DND-41 (cell line): ENCODE data around the gene SLC22A7.
A peak's percentile ranks its signal among the peaks of the same experiment; 100 is the strongest.

Source experiments
- ATAC-seq: fragments of 200-7000 bp; cut with Tn5 transposase; 3 replicates; pipeline ENCODE4 v1.9.1; 2021; ENCODE audit warnings: low read depth; ENCODE audit not compliant: insufficient read depth
- DNase-seq: peaks from one replicate; pipeline ENCODE4 v3.0.0-alpha.2; 2020
- H2AFZ ChIP-seq: 2 replicates; pipeline ENCODE4 v1.6.0; 2012; ENCODE audit warnings: low read depth, low read length
- H3K27ac ChIP-seq: 2 replicates; pipeline ENCODE4 v1.5.1; 2012; ENCODE audit warnings: low read length, inconsistent platforms
- H3K27me3 ChIP-seq: fragments of 200-600 bp; sonication (generic); 2 replicates; pipeline ENCODE4 v1.6.0; 2012; ENCODE audit warnings: low read length, mild to moderate bottlenecking, inconsistent platforms; ENCODE audit not compliant: insufficient read depth, poor library complexity
- H3K36me3 ChIP-seq: 2 replicates; pipeline ENCODE4 v1.5.1; 2012; ENCODE audit warnings: low read length, inconsistent platforms; ENCODE audit not compliant: insufficient read depth
- H3K4me1 ChIP-seq: 2 replicates; pipeline ENCODE4 v1.5.1; 2012; ENCODE audit warnings: mild to moderate bottlenecking, low read length; ENCODE audit not compliant: insufficient read depth
- H3K4me2 ChIP-seq: 2 replicates; pipeline ENCODE4 v1.6.0; 2012; ENCODE audit warnings: mild to moderate bottlenecking, moderate library complexity, low read length, inconsistent platforms; ENCODE audit not compliant: insufficient read depth
- H3K4me3 ChIP-seq, 2 experiments: fragments of 200-600 bp in 1 of 2; shearing (Covaris generic) in 1 of 2; 2 replicates each; pipeline ENCODE4 v1.5.1; 2012 to 2016; ENCODE audit warnings: inconsistent platforms in 2 of 2, low read length in 2 of 2, mild to moderate bottlenecking in 2 of 2, low read depth in 1 of 2, moderate library complexity in 1 of 2
- H3K79me2 ChIP-seq: 2 replicates; pipeline ENCODE4 v1.6.0; 2012; ENCODE audit warnings: low read length, inconsistent platforms; ENCODE audit not compliant: insufficient read depth
- H3K9ac ChIP-seq: 2 replicates; pipeline ENCODE4 v1.6.0; 2012; ENCODE audit warnings: low read depth, mild to moderate bottlenecking, inconsistent platforms, low read length, moderate library complexity
- H3K9me3 ChIP-seq: 2 replicates; pipeline ENCODE4 v1.5.1; 2012; ENCODE audit warnings: low read length, moderate library complexity, mild to moderate bottlenecking, inconsistent platforms; ENCODE audit not compliant: insufficient read depth, severe bottlenecking
- H4K20me1 ChIP-seq: 2 replicates; pipeline ENCODE4 v1.6.0; 2012; ENCODE audit warnings: low read length; ENCODE audit not compliant: insufficient read depth
- CTCF ChIP-seq: IDR thresholded peaks from 2 replicates; pipeline ENCODE4 v1.5.1; 2012; ENCODE audit warnings: borderline replicate concordance, low read length, moderate library complexity, mild to moderate bottlenecking; ENCODE audit not compliant: poor library complexity, severe bottlenecking; ENCODE audit errors: extremely low read depth
- EZH2 ChIP-seq: IDR thresholded peaks from 3 replicates; pipeline ENCODE4 v1.6.1; 2012; ENCODE audit warnings: borderline replicate concordance, low read depth, mild to moderate bottlenecking, moderate library complexity, low read length, inconsistent platforms; ENCODE audit not compliant: severe bottlenecking

The SLC22A7 gene

GRCh38 chr6:43255408-43256054 lies 42.5 kb upstream of the SLC22A7 start:
- H3K27me3 ChIP-seq: peaks cover 21% of the 10 kb centered on the region
- TF ChIP-seq CTCF (no peak), EZH2 (no peak)
- H3K36me3 ChIP-seq: no peaks in the 10 kb centered on the region
- H4K20me1 ChIP-seq: no peaks in the 10 kb centered on the region
- H3K4me2 ChIP-seq: no peak overlapping the region
- no peaks in the 10 kb centered on the region for H3K9me3 ChIP-seq
- H3K79me2 ChIP-seq: no peaks in the 10 kb centered on the region
- ATAC-seq (no peak), DNase-seq (no peak)
- H3K27ac ChIP-seq: no peak overlapping the region
- H3K4me3 ChIP-seq: no peak overlapping the region
- H3K9ac ChIP-seq: no peak overlapping the region
- no peak overlapping the region for H2AFZ ChIP-seq
- no peaks in the 10 kb centered on the region for H3K4me1 ChIP-seq

GRCh38 chr6:43256670-43257366 lies 41.2 kb upstream of the SLC22A7 start:
- no peaks in the 10 kb centered on the region for H3K9me3 ChIP-seq
- no peaks in the 10 kb centered on the region for H3K36me3 ChIP-seq
- H2AFZ ChIP-seq: no peak overlapping the region
- H3K27me3 ChIP-seq: peaks cover 8% of the 10 kb centered on the region
- H3K9ac ChIP-seq: no peak overlapping the region
- no peak overlapping the region for H3K4me3 ChIP-seq
- DNase-seq (no peak), ATAC-seq (0 out of 3 replicates have a peak, but pooled peaks have one; percentile 12)
- TF ChIP-seq CTCF (no peak), EZH2 (no peak)
- no peaks in the 10 kb centered on the region for H4K20me1 ChIP-seq
- no peak overlapping the region for H3K27ac ChIP-seq
- H3K4me1 ChIP-seq: no peaks in the 10 kb centered on the region
- no peaks in the 10 kb centered on the region for H3K79me2 ChIP-seq
- no peak overlapping the region for H3K4me2 ChIP-seq

GRCh38 chr6:43257367-43258145 lies 40.5 kb upstream of the SLC22A7 start:
- no peak for ATAC-seq
- Histone ChIP-seq H3K79me2 (no peaks in the 10 kb centered on the region), H3K27me3 (peaks cover 5% of the 10 kb centered on the region), H3K4me2 (no peak overlapping the region), H3K27ac (no peak overlapping the region), H4K20me1 (no peaks in the 10 kb centered on the region), H3K4me3 (no peak overlapping the region), H3K9ac (no peak overlapping the region), H3K4me1 (no peaks in the 10 kb centered on the region), H2AFZ (no peak overlapping the region), H3K36me3 (no peaks in the 10 kb centered on the region), H3K9me3 (no peaks in the 10 kb centered on the region)
- DNase-seq: no peak
- TF ChIP-seq CTCF (no peak), EZH2 (no peak)
